ENCODE results near the gene CD70. TPM values are rescaled to one million over a fixed set of nuclear protein-coding genes. Genes with fewer than 3 reads are reported as not detected.
"Not testable (repeated sequence)": the region's sequence is repeated elsewhere in the genome, so short reads cannot be mapped to it uniquely, and the experiment has no call there.

CD70 gene
- polyA plus RNA-seq, 1 donor (not counting 4 experiments of a cell fraction or from before 2014, with no cell fraction given): 0.22 TPM

DNA sequence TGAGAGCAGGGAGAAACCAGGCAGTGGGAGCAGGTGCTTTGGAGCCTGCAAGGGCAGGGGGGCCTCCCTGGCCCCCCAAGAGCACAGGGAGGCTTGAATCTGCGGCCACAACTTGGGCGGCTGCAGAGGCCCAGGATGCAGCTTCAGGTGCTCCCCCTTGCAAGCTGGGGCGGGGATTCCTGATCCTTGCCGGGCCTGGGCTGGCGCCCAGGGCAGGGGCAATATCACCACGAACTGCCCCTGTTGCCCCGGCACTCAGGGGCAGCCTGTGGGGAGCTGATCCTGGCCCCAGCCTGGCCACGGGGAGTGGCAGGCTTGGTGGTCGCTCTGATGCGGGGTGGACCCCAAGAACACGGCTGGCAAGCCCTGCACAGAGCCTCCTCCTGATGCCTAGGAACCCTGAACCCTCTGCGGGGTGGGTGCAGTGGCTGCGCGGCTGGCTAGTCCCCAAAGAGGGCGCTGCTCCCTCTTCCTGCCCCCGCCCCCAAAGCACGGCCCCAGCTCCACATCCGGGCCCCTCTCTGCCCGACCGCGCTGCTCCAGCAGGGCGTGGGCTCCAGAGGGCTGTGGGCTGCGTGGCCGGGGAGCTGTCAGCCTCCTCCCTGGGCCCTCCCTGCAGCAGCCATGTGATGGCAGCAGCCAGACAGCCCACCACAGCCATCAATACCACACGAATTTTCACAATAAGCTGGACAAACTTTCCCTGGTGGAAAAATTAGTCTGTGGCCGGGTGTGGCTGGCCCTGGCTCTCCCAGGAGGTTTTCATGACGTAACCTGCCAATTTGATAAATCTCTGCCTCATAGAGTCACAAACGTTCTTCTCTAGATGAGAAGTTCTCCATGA lies 39.1 kb downstream of the CD70 start:
- FAIRE-seq (no peak), DNase-seq (ENCODE audit: low read depth, low spot score) (no peak)
- H3K4me2 ChIP-seq (ENCODE audit: control insufficient read depth, extremely low read depth, insufficient read depth, low read depth, low read length): peak overlapping the region; percentile 41
- no peaks in the 10 kb centered on the region for H3K79me2 ChIP-seq (ENCODE audit: control insufficient read depth, insufficient read depth, low read length)
- no peaks in the 10 kb centered on the region for H4K20me1 ChIP-seq (ENCODE audit: control insufficient read depth, extremely low read depth, insufficient read depth, low read length)
- H2AFZ ChIP-seq (ENCODE audit: control insufficient read depth, low read length): peak overlapping the region; percentile 49
- H3K27ac ChIP-seq (ENCODE audit: control insufficient read depth, insufficient read depth, low read length): no peak overlapping the region
- no peak overlapping the region for H3K4me3 ChIP-seq (ENCODE audit: control insufficient read depth in 2 of 3, extremely low read depth in 1 of 3, insufficient read depth in 2 of 3, low read depth in 1 of 3, low read length in 3 of 3)
- H3K9me1 ChIP-seq (ENCODE audit: control insufficient read depth, extremely low read depth, insufficient read depth, low read length): no peaks in the 10 kb centered on the region
- no peaks in the 10 kb centered on the region for H3K27me3 ChIP-seq (ENCODE audit: control insufficient read depth, extremely low read depth, insufficient read depth, low read length)
- TF ChIP-seq, protein P1, sequence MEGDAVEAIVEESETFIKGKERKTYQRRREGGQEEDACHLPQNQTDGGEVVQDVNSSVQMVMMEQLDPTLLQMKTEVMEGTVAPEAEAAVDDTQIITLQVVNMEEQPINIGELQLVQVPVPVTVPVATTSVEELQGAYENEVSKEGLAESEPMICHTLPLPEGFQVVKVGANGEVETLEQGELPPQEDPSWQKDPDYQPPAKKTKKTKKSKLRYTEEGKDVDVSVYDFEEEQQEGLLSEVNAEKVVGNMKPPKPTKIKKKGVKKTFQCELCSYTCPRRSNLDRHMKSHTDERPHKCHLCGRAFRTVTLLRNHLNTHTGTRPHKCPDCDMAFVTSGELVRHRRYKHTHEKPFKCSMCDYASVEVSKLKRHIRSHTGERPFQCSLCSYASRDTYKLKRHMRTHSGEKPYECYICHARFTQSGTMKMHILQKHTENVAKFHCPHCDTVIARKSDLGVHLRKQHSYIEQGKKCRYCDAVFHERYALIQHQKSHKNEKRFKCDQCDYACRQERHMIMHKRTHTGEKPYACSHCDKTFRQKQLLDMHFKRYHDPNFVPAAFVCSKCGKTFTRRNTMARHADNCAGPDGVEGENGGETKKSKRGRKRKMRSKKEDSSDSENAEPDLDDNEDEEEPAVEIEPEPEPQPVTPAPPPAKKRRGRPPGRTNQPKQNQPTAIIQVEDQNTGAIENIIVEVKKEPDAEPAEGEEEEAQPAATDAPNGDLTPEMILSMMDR (optimal IDR thresholded peaks at IDR 0.05 in 1 of 3, IDR thresholded peaks at IDR 0.05 in 1 of 3, conservative IDR thresholded peaks at IDR 0.05 in 1 of 3; ENCODE audit: extremely low read depth in 1 of 3, insufficient read depth in 2 of 3, low read length in 3 of 3): peak; percentile 15 to 44 (median 26)
- no peak for TF ChIP-seq EZH2 (IDR thresholded peaks at IDR 0.05; ENCODE audit: low read length)
- no peaks in the 10 kb centered on the region for H3K9me3 ChIP-seq (ENCODE audit: control insufficient read depth, low read depth, low read length)
- no peaks in the 10 kb centered on the region for H3K4me1 ChIP-seq (ENCODE audit: control insufficient read depth, extremely low read depth, insufficient read depth, low read length)
- dilution Hi-C loops (cut with MboI; ENCODE audit: extremely low pct_ligation_motif_present, low sequenced_read_pairs): no loop called here
- no peaks in the 10 kb centered on the region for H3K36me3 ChIP-seq (ENCODE audit: control insufficient read depth in 2 of 2, extremely low read depth in 1 of 2, insufficient read depth in 2 of 2, low read length in 2 of 2)
- H3K9ac ChIP-seq (ENCODE audit: control insufficient read depth, extremely low read depth, insufficient read depth, low read length): no peak overlapping the region

DNA sequence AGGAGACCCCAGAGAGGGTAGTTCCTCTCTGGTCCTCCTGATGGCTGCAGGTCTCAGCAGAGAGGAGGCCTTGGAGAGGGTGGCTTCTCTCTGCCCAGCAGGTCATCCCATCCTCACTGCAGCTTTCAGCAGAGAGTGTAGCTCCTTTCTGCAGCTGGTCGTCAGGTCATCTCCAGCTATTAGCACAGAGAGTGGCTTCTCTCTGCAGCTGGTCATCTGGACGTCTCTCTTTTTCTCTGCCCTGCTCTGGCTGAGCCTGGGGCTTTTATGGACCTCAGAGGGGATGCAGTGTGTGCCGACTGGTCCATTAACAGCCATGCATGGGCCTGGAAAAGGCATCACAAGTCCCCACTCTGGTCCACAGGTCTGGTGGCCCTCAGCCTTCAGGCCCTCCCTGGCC lies 39.9 kb downstream of the CD70 start:
- Histone ChIP-seq H3K9me1 (ENCODE audit: control insufficient read depth, extremely low read depth, insufficient read depth, low read length) (no peaks in the 10 kb centered on the region), H3K4me3 (ENCODE audit: control insufficient read depth in 2 of 3, extremely low read depth in 1 of 3, insufficient read depth in 2 of 3, low read depth in 1 of 3, low read length in 3 of 3) (no peak overlapping the region), H3K79me2 (ENCODE audit: control insufficient read depth, insufficient read depth, low read length) (no peaks in the 10 kb centered on the region), H4K20me1 (ENCODE audit: control insufficient read depth, extremely low read depth, insufficient read depth, low read length) (no peaks in the 10 kb centered on the region), H3K4me1 (ENCODE audit: control insufficient read depth, extremely low read depth, insufficient read depth, low read length) (no peaks in the 10 kb centered on the region), H3K4me2 (ENCODE audit: control insufficient read depth, extremely low read depth, insufficient read depth, low read depth, low read length) (no peak overlapping the region), H3K27ac (ENCODE audit: control insufficient read depth, insufficient read depth, low read length) (no peak overlapping the region), H3K9ac (ENCODE audit: control insufficient read depth, extremely low read depth, insufficient read depth, low read length) (no peak overlapping the region), H2AFZ (ENCODE audit: control insufficient read depth, low read length) (no peak overlapping the region), H3K9me3 (ENCODE audit: control insufficient read depth, low read depth, low read length) (no peaks in the 10 kb centered on the region), H3K27me3 (ENCODE audit: control insufficient read depth, extremely low read depth, insufficient read depth, low read length) (no peaks in the 10 kb centered on the region), H3K36me3 (ENCODE audit: control insufficient read depth in 2 of 2, extremely low read depth in 1 of 2, insufficient read depth in 2 of 2, low read length in 2 of 2) (no peaks in the 10 kb centered on the region)
- DNase-seq (ENCODE audit: low read depth, low spot score): no peak
- FAIRE-seq: no peak
- dilution Hi-C loops (cut with MboI; ENCODE audit: extremely low pct_ligation_motif_present, low sequenced_read_pairs): no loop called here
- no peak for TF ChIP-seq EZH2 (IDR thresholded peaks at IDR 0.05; ENCODE audit: low read length)
- TF ChIP-seq, protein P1 (optimal IDR thresholded peaks at IDR 0.05 in 1 of 3, IDR thresholded peaks at IDR 0.05 in 1 of 3, conservative IDR thresholded peaks at IDR 0.05 in 1 of 3; ENCODE audit: extremely low read depth in 1 of 3, insufficient read depth in 2 of 3, low read length in 3 of 3): no peak

DNA sequence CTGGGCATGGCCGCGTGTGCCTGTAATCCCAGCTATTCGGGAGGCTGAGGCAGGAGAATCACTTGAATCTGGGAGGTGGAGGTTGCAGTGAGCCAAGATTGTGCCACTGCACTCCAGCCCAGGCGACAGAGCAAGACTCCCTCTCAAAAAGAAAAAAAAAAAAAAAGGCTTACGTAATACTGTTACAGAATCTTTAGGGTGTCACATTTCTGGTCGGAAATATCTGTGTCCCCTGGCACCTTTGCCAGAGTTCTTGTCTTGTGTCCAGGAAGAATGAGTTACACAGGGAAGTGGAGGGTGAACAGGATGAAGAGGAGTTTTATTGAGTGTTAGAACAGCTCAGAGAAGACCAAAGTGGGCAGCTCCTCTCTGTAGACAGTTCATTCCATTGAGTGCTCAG lies 40.3 kb downstream of the CD70 start:
- H3K27ac ChIP-seq (ENCODE audit: control insufficient read depth, insufficient read depth, low read length); dilution Hi-C loops (cut with MboI; ENCODE audit: extremely low pct_ligation_motif_present, low sequenced_read_pairs); H2AFZ ChIP-seq (ENCODE audit: control insufficient read depth, low read length); H3K9ac ChIP-seq (ENCODE audit: control insufficient read depth, extremely low read depth, insufficient read depth, low read length); H4K20me1 ChIP-seq (ENCODE audit: control insufficient read depth, extremely low read depth, insufficient read depth, low read length); H3K27me3 ChIP-seq (ENCODE audit: control insufficient read depth, extremely low read depth, insufficient read depth, low read length); DNase-seq (ENCODE audit: low read depth, low spot score); H3K36me3 ChIP-seq (ENCODE audit: control insufficient read depth in 2 of 2, extremely low read depth in 1 of 2, insufficient read depth in 2 of 2, low read length in 2 of 2); H3K4me3 ChIP-seq (ENCODE audit: control insufficient read depth in 2 of 3, extremely low read depth in 1 of 3, insufficient read depth in 2 of 3, low read depth in 1 of 3, low read length in 3 of 3); H3K4me2 ChIP-seq (ENCODE audit: control insufficient read depth, extremely low read depth, insufficient read depth, low read depth, low read length); FAIRE-seq; H3K9me3 ChIP-seq (ENCODE audit: control insufficient read depth, low read depth, low read length); H3K79me2 ChIP-seq (ENCODE audit: control insufficient read depth, insufficient read depth, low read length); H3K9me1 ChIP-seq (ENCODE audit: control insufficient read depth, extremely low read depth, insufficient read depth, low read length); H3K4me1 ChIP-seq (ENCODE audit: control insufficient read depth, extremely low read depth, insufficient read depth, low read length): not testable (repeated sequence)

Measured in keratinocyte (primary cell).